Measurements from ENCODE around the gene FAM114A1.

GRCh38 chr4:38931125-38931524, 63.5 kb downstream of the FAM114A1 start:
- TF ChIP-seq, protein P1, sequence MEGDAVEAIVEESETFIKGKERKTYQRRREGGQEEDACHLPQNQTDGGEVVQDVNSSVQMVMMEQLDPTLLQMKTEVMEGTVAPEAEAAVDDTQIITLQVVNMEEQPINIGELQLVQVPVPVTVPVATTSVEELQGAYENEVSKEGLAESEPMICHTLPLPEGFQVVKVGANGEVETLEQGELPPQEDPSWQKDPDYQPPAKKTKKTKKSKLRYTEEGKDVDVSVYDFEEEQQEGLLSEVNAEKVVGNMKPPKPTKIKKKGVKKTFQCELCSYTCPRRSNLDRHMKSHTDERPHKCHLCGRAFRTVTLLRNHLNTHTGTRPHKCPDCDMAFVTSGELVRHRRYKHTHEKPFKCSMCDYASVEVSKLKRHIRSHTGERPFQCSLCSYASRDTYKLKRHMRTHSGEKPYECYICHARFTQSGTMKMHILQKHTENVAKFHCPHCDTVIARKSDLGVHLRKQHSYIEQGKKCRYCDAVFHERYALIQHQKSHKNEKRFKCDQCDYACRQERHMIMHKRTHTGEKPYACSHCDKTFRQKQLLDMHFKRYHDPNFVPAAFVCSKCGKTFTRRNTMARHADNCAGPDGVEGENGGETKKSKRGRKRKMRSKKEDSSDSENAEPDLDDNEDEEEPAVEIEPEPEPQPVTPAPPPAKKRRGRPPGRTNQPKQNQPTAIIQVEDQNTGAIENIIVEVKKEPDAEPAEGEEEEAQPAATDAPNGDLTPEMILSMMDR (IDR thresholded peaks at IDR 0.05; ENCODE audit: low read depth, low read length): no peak
- no peak for TF ChIP-seq MAX (IDR thresholded peaks at IDR 0.05; ENCODE audit: low read depth, low read length)
